Ramos (cell line): ENCODE measurements around the gene SLC4A1AP.
"Not testable (repeated sequence)": the region's sequence is repeated elsewhere in the genome, so short reads cannot be mapped to it uniquely, and the experiment has no call there.

Experiments
- in situ Hi-C: fragments of 300-500 bp; cut with MboI; formaldehyde crosslinking; loops from one replicate; pipeline ENCODE4 v1.14.3; 2022; ENCODE audit warnings: low sequenced_read_pairs; ENCODE audit not compliant: unreplicated experiment

The SLC4A1AP gene

DNA sequence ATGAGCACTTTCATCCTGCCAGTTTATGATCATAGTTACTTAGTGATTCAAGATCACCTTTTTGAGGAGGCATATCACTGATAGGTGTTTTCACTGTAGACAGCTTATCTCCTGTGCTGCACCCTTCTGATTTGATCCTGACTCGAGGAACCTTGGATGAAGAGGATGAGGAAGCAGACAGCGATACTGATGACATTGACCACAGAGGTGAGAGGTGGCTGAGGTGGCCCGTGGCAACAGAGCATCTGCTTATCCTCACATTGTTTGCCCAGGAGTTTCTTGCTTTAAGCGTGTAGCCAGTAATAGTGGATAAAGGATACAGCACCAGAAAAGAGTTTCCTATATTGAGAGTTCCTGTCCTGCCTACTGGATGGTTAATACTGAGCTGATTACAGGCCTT lies 16.0 kb upstream of the SLC4A1AP start:
- in situ Hi-C loops, result no loop called here

DNA sequence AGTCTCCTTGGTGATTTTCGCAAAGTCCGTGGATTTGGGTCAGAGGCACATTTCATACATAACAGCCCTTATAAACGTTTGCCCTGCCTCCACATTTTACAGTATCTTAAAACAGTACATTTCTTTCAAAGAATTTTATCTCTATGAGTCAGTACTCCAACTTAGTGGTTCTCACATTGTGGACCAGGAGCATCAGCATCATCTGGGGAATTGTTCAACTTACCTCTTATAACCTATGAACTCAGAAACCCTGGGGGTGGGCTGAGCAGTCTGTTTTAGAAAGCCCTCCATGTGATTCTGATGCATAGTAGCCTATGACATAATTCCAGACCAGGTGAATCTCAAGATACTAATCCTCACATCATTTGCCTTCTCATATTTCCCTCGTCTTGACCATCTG lies 12.6 kb upstream of the SLC4A1AP start:
- in situ Hi-C loops, result no loop called here

DNA sequence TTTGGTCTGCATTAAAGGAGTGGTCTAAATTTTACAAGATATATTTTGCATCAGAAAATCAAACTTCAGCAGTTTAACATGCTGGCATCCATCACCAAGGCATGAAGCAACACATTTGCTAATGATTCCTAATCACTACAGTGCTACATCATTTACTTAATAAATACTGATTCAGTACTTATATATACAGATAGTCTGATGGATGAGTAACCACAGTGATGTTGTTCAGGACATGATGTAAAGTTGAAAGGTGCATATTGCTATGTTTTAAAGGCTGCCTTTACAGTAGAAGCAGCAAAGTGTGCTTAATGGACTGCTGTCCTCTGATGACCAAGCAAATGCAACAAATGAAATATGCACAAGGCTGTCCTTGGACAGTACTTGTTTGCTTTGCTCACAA lies 11.3 kb upstream of the SLC4A1AP start:
- in situ Hi-C loops, result no loop called here

DNA sequence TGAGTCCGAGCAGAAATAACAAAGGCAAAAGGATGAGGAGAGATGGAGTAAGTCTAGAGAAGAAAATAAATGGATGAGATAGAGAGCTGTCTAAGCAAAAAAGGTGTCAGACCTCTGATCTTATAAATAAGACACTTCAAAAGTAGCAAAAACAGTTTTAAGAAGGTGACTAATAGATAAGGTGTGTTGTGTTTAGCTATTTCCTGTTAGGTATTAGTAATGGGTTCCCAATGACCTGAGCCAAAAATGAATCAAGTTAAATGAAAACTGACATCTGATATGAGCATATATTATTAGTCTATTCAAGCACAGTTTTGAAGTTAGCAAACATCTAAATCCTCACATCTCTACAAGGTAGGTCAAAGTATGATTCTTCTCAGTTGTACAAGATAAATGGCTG lies 10.9 kb upstream of the SLC4A1AP start:
- in situ Hi-C loops, result no loop called here

DNA sequence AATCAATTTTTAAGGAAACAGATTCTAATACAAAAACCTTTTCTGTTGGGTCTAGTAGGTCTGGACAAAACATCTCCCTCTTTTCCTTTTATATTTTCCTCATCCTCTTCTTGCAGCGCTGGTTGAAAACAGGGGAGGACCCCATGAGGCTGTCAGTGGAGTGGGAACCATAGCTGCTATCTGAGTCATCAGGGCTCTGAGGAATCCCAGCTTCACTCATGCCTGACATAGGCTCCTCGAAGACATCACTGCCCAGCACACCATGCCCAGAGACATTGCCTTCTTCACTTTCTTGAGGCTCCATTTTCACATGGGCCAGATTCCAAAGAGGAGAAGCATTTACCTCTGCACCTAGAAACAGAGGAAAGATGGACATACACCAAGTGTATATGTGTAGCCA lies 10.3 kb upstream of the SLC4A1AP start:
- in situ Hi-C loops, result no loop called here

DNA sequence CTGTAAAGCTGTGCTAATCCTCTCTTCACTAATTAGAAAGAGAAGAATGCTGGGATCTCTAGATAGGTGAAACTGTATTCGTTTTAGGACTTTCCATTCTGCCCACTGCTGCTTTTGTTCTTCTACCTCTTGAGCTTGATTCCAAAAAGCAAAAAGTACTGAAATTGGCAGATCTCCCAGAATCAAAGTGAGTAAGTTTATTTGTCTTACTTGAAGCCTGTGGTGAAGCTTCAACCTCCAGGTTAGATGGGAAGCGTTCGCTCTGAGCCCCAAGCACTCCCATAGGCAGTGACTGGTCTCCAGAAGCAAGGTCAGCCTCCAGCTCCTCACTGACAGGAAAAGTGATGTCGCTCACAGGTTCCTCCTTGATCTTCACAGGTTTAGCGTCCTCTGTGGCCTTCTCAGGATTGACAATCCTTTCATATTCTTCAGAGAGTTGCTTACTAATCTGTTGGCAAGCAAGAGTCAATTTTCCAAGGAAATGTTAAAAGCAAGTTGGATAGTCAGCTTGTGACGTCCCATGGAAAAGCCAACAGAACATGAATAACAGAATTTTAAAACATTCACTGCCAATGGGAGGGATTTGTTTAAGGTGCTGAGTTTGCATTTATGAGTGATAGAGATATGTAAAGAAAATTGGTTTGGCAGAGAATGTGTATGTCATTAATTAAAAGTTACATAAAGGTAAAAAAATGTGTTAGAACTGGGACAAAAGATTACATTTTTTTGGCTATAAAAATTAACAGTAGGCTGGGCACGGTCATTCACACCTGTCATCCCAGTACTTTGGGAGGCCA lies 8.3 kb upstream of the SLC4A1AP start:
- in situ Hi-C loops, result no loop called here

DNA sequence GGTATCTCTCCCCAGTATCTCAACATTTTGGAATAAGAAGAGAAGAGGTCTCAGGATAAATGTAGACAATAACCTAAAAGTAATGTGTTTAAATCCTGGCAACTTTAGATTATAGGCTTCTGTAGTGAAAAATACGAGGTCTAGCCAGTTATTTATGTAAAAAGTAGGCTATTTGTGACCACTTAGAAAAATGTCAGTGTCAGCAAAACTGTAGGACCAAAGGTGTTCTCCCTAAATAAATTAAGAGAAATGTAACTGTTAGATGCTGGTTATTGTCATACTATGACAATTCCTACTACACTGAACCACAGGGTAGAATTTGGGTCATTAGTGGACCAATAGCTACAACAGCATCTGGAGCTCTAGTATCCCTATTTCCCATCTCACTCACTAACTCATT lies 2.3 kb upstream of the SLC4A1AP start:
- in situ Hi-C loops, result no loop called here

DNA sequence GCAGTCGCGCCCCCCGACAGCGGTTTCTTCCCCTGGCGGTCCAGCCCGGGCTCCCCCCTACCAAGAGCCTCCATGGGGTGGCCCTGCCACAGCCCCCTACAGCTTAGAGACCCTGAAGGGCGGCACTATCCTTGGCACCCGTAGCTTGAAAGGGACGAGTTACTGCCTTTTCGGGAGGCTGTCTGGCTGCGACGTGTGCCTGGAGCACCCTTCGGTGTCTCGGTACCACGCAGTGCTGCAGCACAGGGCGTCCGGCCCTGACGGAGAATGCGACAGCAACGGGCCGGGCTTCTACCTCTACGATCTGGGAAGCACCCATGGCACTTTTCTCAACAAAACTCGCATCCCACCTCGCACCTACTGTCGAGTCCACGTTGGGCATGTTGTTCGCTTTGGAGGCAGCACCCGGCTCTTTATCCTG lies 475 bp downstream of the SLC4A1AP start:
- in situ Hi-C loops, result no loop called here

DNA sequence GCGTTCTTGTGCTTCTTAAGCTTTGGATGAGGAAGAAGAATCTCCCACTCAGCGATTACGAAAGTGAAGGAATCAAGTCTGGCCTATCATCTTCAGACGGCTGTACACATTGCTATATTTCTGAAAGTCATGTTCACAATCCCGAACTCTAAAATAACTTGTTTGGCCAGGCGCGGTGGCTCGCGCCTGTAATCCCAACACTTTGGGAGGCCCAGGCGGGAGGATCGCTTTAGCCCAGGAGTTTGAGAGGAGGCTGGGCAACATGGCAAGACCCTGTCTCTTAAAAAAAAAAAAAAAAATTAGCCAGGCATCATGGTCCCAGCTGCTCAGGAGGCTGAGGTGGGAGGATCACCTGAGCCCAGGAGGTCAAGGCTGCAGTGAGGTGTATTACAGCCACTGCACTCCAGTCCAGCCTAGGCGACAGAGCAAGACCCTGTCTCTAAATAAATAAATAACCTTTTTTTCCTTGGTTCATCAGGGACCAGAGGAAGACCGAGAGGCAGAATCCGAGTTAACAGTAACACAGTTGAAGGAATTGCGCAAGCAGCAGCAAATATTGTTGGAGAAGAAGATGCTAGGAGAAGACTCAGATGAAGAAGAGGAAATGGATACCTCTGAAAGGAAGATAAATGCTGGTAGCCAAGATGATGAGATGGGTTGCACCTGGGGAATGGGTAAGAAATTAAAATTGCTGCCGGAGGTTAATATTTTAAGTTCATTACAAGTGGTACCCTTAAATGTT lies 1.1 kb downstream of the SLC4A1AP start:
- in situ Hi-C loops, result no loop called here

DNA sequence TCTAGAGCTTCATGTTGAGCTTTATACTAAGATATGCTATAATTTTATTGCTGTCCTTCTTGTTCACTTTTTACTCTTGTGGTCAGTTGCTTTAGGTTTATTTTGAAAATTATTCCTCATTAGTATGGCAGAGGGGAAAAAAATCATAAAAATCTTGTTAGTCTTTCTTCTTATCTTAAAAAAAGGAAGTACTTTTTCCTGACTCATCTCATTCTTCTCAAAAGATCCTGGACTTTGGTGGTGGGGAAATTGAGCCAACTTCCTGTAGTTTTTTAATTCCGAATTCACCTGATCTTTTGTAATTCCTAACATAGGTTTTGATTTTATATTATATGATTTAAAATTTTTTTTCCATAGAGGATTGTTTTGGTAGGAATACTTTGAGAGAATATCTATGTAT lies 3.8 kb downstream of the SLC4A1AP start:
- in situ Hi-C loops, result no loop called here

DNA sequence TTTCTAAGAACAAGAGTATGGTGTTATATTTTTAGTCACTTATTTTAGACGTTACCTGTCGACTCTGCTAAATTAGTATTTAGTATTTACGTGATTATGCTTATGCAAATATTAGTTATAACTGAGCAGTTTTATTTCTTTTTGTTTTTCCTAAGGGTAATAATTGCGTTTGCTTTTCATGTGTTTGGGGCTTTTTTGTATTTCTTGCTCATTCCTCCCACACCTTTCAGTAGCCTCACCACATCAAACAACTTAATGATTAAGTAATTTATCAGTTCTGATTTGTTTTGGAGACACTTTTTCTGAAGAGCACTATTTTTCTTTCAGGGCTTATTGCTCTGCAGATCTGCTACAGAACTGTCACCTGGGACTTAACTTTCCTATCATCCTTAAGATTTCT lies 7.5 kb downstream of the SLC4A1AP start:
- in situ Hi-C loops, result no loop called here

DNA sequence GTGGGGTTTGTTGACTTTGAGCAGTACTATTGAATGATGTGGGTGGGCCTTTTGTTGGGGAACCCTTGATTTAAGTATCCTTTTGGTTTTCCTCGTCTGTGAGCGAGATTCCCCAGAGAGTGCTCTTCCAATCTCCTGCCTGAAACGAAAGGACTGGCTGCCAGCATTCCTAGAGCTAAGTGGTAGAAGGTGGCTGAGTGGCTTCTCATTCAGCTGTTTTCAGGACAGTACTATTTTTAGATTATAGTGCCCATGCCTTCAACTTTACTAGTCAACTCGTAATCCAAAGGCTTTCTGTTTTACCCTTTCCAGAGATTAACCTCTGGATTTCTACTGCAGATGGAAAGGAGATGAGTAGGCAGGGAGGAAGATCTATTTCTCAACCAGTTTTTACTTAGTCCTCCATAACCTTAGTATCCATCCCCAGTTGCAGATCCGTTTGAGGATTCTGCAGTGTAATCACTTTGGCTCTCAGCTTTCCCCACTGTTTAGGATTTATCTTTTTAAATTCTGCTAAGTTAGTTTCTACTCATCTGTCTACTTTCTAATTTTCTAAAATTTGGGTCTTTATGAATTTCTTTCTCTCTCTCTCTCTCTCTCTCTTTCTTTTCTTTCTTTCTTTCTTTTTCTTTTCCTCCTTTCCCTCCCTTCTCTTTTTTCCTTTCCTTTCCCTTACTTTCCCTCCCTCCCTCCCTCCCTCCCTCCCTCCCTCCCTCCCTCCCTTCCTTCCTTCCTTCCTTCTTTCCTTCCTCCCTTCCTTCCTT lies 9.2 kb downstream of the SLC4A1AP start:
- in situ Hi-C loops, result no loop called here

DNA sequence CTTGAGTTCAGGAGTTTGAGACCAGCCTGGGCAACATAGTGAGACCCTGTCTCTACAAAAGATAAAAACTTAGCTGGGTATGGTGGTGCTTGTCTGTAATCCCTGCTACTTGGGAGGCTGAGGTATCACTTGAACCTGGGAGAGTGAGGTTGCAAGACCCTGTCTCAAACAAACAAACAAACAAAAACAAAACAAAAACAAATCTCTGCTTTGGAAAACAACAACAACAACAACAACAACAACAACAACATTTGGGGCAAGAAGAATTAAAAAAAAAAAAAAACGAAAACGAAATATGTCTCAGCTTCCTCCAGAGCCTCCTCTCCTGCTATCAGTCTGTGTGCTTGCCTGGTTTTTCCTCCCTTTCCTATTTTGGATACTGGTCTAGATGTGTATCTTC lies 16.9 kb downstream of the SLC4A1AP start:
- in situ Hi-C loops, result no loop called here

DNA sequence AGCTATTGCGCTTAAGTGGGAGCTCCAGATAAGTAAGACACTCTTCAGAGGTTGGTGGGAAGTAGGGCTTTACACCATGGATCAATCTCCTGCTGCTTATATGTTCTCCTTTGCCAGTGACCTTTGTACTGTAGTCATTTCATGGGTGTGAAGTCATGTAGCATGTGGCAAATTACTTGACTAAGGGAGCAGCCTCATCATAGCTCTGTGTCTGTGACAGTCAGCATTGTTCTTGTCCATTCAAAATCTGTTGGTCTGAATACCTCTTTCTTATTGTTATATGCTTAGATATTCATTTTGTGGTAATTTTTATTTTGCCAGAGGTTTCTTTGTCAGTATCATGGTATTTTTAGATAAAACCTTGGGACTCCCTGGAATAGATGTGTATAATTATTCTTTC lies 18.2 kb downstream of the SLC4A1AP start:
- in situ Hi-C loops, result no loop called here

DNA sequence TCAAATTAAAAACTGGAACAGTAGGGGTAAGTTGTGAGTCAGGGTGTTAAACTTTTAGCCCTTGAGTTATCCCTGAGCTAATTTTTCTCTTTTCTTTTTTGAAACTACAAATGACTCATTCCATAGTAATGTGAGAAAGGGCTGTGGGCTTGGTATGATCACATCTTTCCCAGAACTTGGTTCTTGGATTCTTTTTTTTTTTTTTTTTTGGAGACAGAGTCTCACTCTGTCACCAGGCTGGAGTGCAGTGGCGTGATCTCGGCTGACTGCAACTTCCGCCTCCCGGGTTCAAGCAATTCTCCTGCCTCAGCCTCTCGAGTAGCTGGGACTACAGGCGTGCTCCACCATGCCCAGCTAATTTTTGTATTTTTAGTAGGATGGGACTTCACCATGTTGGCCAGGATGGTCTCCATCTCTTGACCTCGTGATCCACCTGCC lies 18.7 kb downstream of the SLC4A1AP start:
- in situ Hi-C loops, result not testable (repeated sequence)

DNA sequence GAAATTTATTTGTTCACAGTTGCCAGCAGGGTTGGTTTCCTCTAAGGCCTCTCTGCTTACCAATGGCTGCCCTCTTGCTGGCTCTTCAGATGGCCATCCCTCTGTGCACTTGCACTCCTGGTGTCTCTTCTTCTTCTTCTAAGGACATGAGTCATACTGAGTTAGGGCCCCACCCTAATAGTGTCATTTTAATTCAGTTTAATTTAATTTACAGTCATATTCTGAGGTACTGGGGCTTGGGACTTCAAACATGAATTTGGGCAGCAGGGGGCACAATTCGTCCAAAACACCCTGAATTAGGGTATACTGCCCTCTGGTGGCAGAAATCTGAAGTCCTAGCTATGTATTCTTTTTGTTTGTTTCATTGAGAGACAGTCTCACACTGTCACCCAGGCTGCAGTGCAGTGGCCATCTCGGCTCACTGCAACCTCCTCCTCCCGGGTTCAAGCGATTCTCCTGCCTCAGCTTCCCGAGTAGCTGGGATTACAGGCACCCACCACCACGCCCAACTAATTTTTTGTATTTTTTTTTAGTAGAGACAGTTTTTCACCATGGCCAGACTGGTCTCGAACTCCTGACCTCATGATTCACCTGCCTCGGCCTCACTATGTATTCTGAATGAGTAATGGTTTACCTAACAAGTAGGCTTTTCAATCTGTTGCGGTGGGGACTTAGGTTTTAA lies 19.8 kb downstream of the SLC4A1AP start:
- in situ Hi-C loops, result no loop called here

DNA sequence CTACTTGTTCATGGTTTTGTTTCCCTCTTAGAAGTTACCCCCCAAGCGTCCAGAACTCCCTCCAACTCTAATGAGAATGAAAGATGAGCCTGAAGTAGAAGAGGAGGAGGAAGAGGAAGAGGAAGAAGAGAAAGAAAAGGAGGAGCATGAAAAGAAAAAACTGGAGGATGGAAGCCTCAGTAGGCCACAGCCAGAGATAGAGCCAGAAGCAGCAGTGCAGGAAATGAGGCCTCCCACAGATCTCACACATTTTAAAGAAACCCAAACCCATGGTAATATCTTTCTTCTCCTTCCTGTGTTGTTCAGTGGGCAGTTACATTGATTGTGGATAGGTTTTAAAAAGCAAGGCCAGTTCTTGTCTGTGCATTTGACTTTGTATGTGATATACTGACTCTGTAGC lies 21.3 kb downstream of the SLC4A1AP start:
- in situ Hi-C loops, result not testable (repeated sequence)

DNA sequence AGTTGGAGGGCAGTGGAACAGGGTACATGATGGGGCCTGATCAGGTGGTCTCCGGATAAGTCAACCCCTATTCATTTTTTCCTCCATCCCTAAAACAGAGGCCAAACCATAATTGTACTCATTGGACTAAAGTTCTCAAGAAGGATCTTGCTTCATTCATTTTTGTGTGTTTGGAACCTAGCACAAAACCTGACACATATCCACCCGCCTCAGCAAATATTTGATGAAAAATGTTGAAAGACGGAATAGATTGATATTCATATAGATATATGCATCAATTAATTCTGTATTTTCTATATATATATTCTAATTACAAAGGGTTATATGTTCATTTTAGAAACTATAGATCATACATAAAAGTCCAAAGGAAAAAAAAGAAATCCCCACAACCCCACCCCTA lies 21.9 kb downstream of the SLC4A1AP start:
- in situ Hi-C loops, result no loop called here

DNA sequence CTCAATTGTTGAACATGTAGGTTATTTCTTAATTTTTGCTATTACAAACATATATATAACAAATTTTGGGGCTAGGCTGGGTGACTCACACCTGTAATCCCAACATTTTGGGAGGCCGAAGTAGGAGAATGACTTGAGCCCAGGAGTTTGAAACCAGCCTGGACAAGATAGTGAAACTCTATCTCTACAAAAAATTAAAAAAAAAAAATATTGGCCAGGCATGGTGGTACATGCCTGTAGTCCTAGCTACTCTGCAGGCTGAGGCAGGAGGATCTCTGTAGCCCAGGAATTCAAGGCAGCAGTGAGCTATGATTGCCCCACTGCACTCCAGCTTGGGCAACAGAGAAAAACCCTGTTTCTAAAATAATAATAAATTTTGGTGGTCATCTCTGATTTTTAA lies 23.5 kb downstream of the SLC4A1AP start:
- in situ Hi-C loops, result no loop called here

DNA sequence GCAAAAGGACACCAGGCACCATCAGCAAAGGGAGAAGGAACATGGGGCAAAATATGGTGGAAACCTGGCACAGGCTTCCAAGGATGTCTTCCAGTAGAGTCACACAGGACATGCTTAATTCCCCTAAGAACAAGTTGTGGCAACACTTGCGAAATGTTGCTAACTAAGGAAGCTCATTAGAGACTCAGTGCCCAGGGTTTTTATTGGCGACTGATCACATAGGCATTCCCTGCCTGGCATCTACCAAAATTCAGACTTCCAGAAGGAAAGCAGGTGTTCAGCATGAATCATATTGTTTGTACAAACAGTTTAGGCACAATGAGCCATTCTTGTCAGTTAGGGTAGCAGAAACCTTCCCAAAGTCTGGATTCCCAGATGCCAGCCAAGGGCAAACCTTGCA lies 25.7 kb downstream of the SLC4A1AP start:
- in situ Hi-C loops, result no loop called here

DNA sequence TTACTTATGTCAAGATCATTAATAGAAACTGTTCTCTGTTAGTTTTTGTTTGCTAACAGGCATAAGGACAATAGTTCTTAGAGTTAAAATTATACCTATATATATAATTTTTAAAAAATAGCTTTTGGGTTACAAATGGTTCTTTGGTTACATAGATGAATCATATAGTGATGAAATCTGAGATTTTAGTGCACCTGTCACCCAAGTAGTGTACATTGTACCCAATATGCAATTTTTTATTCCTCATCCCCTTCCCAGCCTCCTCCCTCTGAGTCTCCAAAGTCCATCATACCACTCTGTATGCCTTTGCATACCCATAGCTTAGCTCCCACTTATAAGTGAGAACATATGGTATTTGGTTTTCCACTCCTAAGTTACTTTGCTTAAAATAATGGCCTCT lies 26.4 kb downstream of the SLC4A1AP start:
- in situ Hi-C loops, result no loop called here
